ENCODE results near the gene SRPX.

- no peak for TF ChIP-seq CTCF (conservative IDR thresholded peaks at IDR 0.05)
- no peak for TF ChIP-seq ZFX (IDR thresholded peaks at IDR 0.05)
Observed at GRCh38 chrX:38099688-38100087, 121.0 kb downstream of the SRPX start.
